LNCAP (cell line): ENCODE measurements around the gene LSMEM2.

ENCODE experiments used
- TF ChIP-seq, protein P1 (sequence below): fragments of 450-650 bp; IDR thresholded peaks from 2 replicates; pipeline ENCODE4 v1.5.1; 2017; ENCODE audit warnings: mild to moderate bottlenecking

The LSMEM2 gene

GRCh38 chr3:50318615-50319014, 39.7 kb downstream of the LSMEM2 start:
- TF ChIP-seq, protein P1, sequence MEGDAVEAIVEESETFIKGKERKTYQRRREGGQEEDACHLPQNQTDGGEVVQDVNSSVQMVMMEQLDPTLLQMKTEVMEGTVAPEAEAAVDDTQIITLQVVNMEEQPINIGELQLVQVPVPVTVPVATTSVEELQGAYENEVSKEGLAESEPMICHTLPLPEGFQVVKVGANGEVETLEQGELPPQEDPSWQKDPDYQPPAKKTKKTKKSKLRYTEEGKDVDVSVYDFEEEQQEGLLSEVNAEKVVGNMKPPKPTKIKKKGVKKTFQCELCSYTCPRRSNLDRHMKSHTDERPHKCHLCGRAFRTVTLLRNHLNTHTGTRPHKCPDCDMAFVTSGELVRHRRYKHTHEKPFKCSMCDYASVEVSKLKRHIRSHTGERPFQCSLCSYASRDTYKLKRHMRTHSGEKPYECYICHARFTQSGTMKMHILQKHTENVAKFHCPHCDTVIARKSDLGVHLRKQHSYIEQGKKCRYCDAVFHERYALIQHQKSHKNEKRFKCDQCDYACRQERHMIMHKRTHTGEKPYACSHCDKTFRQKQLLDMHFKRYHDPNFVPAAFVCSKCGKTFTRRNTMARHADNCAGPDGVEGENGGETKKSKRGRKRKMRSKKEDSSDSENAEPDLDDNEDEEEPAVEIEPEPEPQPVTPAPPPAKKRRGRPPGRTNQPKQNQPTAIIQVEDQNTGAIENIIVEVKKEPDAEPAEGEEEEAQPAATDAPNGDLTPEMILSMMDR, result no peak

DNA sequence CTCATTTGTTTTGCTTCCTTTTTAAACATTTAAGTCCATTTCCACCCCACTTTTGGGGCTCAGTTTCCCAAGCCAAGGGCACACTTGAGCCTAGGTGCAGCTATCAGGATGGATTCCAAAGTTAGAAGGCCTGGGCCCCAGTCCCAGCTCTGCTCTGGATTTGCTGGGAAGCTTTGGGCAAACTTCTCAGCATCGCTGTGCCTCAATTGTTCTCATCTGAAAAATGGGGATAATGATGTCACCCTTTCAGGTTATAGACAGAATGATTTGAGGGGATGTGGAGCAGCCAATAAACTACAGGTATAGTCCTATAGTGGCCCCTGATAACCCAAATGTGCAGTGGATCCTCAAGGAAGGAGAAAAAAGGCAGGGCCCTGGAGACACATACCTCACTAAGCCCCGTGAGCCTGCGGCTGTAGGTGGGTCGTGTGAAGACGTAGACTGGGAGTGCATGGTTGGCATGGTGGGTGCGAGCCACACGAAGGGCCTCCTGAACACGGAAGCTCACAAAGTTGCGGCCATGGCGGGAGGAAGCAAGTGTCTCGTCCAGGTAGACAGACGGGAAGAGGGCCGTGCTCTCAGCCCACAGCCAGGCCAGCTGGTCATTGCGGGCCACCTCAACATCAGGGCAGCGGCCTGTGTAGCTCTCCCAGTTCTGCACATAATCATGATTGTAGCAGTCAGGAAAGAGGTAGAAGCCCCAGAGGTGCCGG, 40.5 kb downstream of the LSMEM2 start:
- TF ChIP-seq, protein P1, result no peak

- TF ChIP-seq, protein P1, result no peak
These were observed 41.2 kb downstream of the LSMEM2 start for GRCh38 chr3:50319894-50320625.

GRCh38 chr3:50320853-50321335, 42.0 kb downstream of the LSMEM2 start:
- TF ChIP-seq, protein P1, result no peak

- TF ChIP-seq, protein P1, result peak; percentile 63
These were observed 42.6 kb downstream of the LSMEM2 start for GRCh38 chr3:50321336-50322114.

- TF ChIP-seq, protein P1, result no peak
These were observed 43.2 kb downstream of the LSMEM2 start for GRCh38 chr3:50322115-50322385.

- TF ChIP-seq, protein P1, result no peak
These were observed 43.7 kb downstream of the LSMEM2 start, which contains the start of gene HYAL2 for GRCh38 chr3:50322386-50323091. Gene HYAL2, minus strand, starts transcription at chr3:50322745. Its CDS starts 2,256 bp downstream, at chr3:50320489.
